AG09319 (cell line): ENCODE measurements around the gene KRTAP10-7.

Experiments
- DNase-seq: peaks from one replicate; pipeline ENCODE4 v3.0.0-alpha.2; 2010; ENCODE audit warnings: low read depth; ENCODE audit errors: extremely low read depth
- CTCF ChIP-seq: IDR thresholded peaks from 2 replicates; pipeline ENCODE4 v1.5.1; 2011; ENCODE audit warnings: low read depth, mild to moderate bottlenecking, inconsistent platforms, low read length, moderate library complexity

Gene KRTAP10-7

GRCh38 chr21:44649521-44650100, 49.2 kb downstream of the KRTAP10-7 start:
- no peak for DNase-seq

GRCh38 chr21:44650265-44650972, 50.0 kb downstream of the KRTAP10-7 start:
- TF ChIP-seq CTCF = no peak
- DNase-seq = no peak

More at GRCh38 chr21:44649521-44650100, 49.2 kb downstream of the KRTAP10-7 start:
- no peak for TF ChIP-seq CTCF

GRCh38 chr21:44650973-44651675, 50.7 kb downstream of the KRTAP10-7 start:
- no peak for TF ChIP-seq CTCF
- DNase-seq = no peak
